ENCODE measurements around the gene PKN1.

DNA sequence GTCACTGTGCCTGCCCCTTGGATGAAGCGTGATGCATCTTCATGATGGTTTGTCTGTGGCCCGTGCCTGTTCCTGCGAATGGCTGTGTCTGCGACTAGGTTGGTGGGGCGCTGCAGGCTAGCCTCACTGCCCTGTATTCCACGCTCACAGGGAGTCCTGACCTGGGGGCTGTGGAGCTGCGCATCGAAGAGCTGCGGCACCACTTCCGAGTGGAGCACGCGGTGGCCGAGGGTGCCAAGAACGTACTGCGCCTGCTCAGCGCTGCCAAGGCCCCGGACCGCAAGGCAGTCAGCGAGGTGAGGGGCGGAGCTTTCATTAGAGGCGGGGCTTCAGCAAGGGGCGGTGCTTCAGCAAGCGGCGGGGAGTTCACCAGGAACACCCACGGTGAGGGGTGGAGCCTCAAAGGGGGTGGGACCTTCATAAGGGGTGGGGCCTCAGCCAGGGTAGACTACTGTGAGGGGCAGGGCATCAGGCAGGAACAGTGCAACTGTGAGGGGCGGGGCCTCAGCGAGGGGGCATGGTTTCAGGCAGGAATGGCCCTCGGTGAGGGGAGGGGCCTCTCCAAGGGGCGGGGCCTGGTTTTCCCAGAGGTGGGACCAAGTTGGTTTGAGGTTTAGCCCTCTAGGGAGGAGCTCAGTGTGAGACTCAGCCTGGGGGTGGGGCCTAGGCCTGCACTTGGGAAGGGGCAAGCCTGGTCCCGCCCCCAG lies 17.2 kb downstream of the PKN1 start:
- TF ChIP-seq, protein P1, sequence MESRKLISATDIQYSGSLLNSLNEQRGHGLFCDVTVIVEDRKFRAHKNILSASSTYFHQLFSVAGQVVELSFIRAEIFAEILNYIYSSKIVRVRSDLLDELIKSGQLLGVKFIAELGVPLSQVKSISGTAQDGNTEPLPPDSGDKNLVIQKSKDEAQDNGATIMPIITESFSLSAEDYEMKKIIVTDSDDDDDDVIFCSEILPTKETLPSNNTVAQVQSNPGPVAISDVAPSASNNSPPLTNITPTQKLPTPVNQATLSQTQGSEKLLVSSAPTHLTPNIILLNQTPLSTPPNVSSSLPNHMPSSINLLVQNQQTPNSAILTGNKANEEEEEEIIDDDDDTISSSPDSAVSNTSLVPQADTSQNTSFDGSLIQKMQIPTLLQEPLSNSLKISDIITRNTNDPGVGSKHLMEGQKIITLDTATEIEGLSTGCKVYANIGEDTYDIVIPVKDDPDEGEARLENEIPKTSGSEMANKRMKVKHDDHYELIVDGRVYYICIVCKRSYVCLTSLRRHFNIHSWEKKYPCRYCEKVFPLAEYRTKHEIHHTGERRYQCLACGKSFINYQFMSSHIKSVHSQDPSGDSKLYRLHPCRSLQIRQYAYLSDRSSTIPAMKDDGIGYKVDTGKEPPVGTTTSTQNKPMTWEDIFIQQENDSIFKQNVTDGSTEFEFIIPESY (CRISPR knock-in tag; IDR thresholded peaks at IDR 0.05) = no peak
- TF ChIP-seq, protein P2, sequence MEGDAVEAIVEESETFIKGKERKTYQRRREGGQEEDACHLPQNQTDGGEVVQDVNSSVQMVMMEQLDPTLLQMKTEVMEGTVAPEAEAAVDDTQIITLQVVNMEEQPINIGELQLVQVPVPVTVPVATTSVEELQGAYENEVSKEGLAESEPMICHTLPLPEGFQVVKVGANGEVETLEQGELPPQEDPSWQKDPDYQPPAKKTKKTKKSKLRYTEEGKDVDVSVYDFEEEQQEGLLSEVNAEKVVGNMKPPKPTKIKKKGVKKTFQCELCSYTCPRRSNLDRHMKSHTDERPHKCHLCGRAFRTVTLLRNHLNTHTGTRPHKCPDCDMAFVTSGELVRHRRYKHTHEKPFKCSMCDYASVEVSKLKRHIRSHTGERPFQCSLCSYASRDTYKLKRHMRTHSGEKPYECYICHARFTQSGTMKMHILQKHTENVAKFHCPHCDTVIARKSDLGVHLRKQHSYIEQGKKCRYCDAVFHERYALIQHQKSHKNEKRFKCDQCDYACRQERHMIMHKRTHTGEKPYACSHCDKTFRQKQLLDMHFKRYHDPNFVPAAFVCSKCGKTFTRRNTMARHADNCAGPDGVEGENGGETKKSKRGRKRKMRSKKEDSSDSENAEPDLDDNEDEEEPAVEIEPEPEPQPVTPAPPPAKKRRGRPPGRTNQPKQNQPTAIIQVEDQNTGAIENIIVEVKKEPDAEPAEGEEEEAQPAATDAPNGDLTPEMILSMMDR (IDR thresholded peaks at IDR 0.05 in 2 of 3, conservative IDR thresholded peaks at IDR 0.05 in 1 of 3; ENCODE audit: insufficient read depth in 2 of 3, low read depth in 1 of 3, low read length in 3 of 3) = no peak
- no peak for TF ChIP-seq KDM5B (IDR thresholded peaks at IDR 0.05; ENCODE audit: insufficient replicate concordance, low read depth, low read length)
- TF ChIP-seq GATA2 (CRISPR knock-in tag; IDR thresholded peaks at IDR 0.05) = no peak
